ENCODE data around the gene PIF1. TPM values are rescaled to one million over a fixed set of nuclear protein-coding genes. Genes with fewer than 3 reads are reported as not detected.

The PIF1 gene
- total RNA-seq, 5 donors from 2014 or later (not counting 1 experiment from before 2014, with no cell fraction given) = 0.88 to 4.1 (median 1.1) TPM

DNA sequence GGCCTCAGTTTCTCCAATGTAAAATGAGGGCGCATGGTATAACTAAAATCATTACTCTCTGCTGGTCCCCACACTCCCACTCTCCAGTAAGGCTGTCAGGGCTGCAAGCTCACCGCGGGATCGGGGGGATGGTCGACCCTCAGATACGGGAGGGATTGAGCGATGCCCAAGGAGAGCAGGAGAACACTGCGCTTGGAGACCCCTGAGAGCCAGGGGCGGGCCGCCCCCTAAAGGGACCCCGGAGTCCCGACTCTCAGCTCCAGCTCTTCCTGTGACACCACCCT, 15.6 kb upstream of the PIF1 start:
- H3K36me3 ChIP-seq (ENCODE audit: control insufficient read depth in 2 of 2, extremely low read depth in 1 of 2, insufficient read depth in 1 of 2, low read length in 1 of 2) = peaks cover 0 to 5% of the 10 kb centered on the region in 2 donors
- 12% methylated on average over 7 of the region's 12 CpGs for WGBS (ENCODE audit: insufficient coverage)
- Mint-ChIP-seq H3K4me1 (peaks cover 78 to 87% (median 83%) of the 10 kb centered on the region in 3 donors), H3K9me3 (no peaks in the 10 kb centered on the region), H3K27ac (peak overlapping the region; percentile 82 to 84), H3K36me3 (no peaks in the 10 kb centered on the region), H3K4me3 (peak overlapping the region; percentile 72 to 94 (median 76)), H3K27me3 (no peaks in the 10 kb centered on the region)
- DNase-seq (no peak), ATAC-seq (replicated peaks in 1 of 4) (no peak)
- H3K4me1 ChIP-seq (ENCODE audit: control insufficient read depth in 1 of 2, extremely low read depth in 1 of 2, insufficient read depth in 2 of 2, low read length in 2 of 2) = peaks cover 15 to 74% of the 10 kb centered on the region in 2 experiments
- ChIA-PET POLR2A (interaction anchor here (0.5 to 2.1 kb wide), 4 partner anchors 40 to 1052 kb away, joined by 3 to 8 read pairs (median 5); no protein-coding TSS in a partner anchor), CTCF (interaction anchor here (0.5 to 2.3 kb wide), 5 partner anchors 41 to 344 kb away, joined by 3 to 16 read pairs (median 4); partner anchors contain the start of gene CLPX (in 1 of the 2))
- H3K9me3 ChIP-seq = no peaks in the 10 kb centered on the region
- peak overlapping the region; percentile 63 for H3K27ac ChIP-seq (ENCODE audit: low read length)
- peak overlapping the region; percentile 61 to 79 for H3K4me3 ChIP-seq (ENCODE audit: control insufficient read depth in 1 of 2, extremely low read depth in 1 of 2, low read length in 1 of 2)
- H3K27me3 ChIP-seq (replicated peaks in 1 of 2; ENCODE audit: control insufficient read depth in 2 of 2, extremely low read depth in 1 of 2, insufficient read depth in 2 of 2, low read length in 1 of 2) = no peaks in the 10 kb centered on the region

DNA sequence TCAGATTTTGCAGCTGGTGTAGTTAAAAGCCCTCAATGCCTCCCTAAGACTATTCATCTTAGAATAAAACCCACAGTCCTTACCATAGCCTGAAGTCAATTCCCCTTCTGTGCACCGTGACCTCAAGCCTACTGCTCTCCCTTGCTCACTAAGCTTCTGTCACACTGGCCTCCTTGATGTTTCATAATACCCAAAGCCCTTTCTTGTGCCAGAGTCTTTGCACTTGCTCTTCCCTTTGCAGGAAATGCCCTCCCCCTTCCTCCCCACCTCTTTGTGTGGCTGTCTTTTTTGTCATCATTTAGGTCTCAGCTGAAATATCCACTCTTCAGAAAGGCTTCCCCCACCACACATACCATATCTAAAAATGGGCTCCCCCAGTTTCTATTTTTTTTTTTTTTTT, 12.1 kb upstream of the PIF1 start:
- Mint-ChIP-seq H3K36me3 (no peaks in the 10 kb centered on the region), H3K4me3 (peak overlapping the region in 2 of 3 donors; percentile 17 to 67), H3K9me3 (no peaks in the 10 kb centered on the region), H3K27me3 (no peaks in the 10 kb centered on the region), H3K27ac (peak overlapping the region; percentile 83 to 88), H3K4me1 (peaks cover 50 to 65% (median 59%) of the 10 kb centered on the region in 3 donors)
- ChIA-PET POLR2A (interaction anchor here (0.7 to 0.8 kb wide), 3 partner anchors 16 to 1239 kb away, joined by 3 to 15 read pairs (median 4); no protein-coding TSS in a partner anchor), CTCF (interaction anchor here (0.6 to 1.8 kb wide), 10 partner anchors 12 to 442 kb away, joined by 3 to 12 read pairs (median 4); partner anchors contain the start of gene PIF1 (in 1 of the 2))
- Histone ChIP-seq H3K9me3 (no peaks in the 10 kb centered on the region), H3K36me3 (ENCODE audit: control insufficient read depth in 2 of 2, extremely low read depth in 1 of 2, insufficient read depth in 1 of 2, low read length in 1 of 2) (no peaks in the 10 kb centered on the region), H3K27me3 (replicated peaks in 1 of 2; ENCODE audit: control insufficient read depth in 2 of 2, extremely low read depth in 1 of 2, insufficient read depth in 2 of 2, low read length in 1 of 2) (no peaks in the 10 kb centered on the region), H3K27ac (ENCODE audit: low read length) (peak overlapping the region; percentile 51), H3K4me1 (ENCODE audit: control insufficient read depth in 1 of 2, extremely low read depth in 1 of 2, insufficient read depth in 2 of 2, low read length in 2 of 2) (peaks cover 19 to 49% of the 10 kb centered on the region in 2 experiments), H3K4me3 (ENCODE audit: control insufficient read depth in 1 of 2, extremely low read depth in 1 of 2, low read length in 1 of 2) (no peak overlapping the region)
- DNase-seq (peak in 31 of 35 experiments; percentile 30 to 71 (median 50)), ATAC-seq (replicated peaks in 1 of 4) (peak; percentile 6 to 41 (median 16))
- 0% methylated on average over 1 of the region's 1 CpG for WGBS (ENCODE audit: insufficient coverage)

DNA sequence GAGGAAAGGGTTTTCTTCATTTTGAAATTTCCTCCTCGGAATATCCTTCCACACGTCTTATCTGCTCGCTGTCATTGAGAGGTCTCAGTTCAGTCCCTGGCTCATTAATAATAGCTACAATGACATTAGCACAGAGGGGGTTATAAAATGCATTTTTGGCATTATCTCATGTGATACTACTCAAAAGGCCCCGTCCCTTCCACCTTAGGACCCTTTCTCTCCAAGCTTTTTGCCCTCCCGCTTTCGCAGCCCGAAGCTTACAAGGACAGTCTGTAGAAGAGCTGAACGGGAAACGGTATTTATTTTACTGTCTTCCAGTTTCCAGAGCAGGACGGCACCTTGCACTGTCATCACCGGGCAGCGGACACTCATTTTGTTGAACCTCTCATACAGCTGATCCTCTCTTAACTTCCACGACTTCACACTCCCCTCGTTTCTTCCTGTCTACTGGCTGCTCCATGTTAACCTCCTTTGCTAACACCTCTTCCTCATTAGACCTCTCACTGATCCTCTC, 10.6 kb upstream of the PIF1 start:
- H3K4me1 ChIP-seq (ENCODE audit: control insufficient read depth in 1 of 2, extremely low read depth in 1 of 2, insufficient read depth in 2 of 2, low read length in 2 of 2) = peaks cover 19 to 43% of the 10 kb centered on the region in 2 experiments
- POLR2A ChIA-PET = interaction anchor here in 1 of 2 donors (0.6 to 1.0 kb wide), 2 partner anchors 52 to 56 kb away, joined by 3 read pairs; no protein-coding TSS in a partner anchor
- H3K9me3 Mint-ChIP-seq = no peaks in the 10 kb centered on the region
- no peaks in the 10 kb centered on the region for H3K36me3 Mint-ChIP-seq
- no peak for DNase-seq
- 89% methylated on average over 10 of the region's 14 CpGs for WGBS (ENCODE audit: insufficient coverage)
- H3K36me3 ChIP-seq (ENCODE audit: control insufficient read depth in 2 of 2, extremely low read depth in 1 of 2, insufficient read depth in 1 of 2, low read length in 1 of 2) = no peaks in the 10 kb centered on the region
- no peaks in the 10 kb centered on the region for H3K27me3 Mint-ChIP-seq
- no peaks in the 10 kb centered on the region for H3K9me3 ChIP-seq
- peaks cover 49 to 58% (median 55%) of the 10 kb centered on the region in 3 donors for H3K4me1 Mint-ChIP-seq
- H3K4me3 Mint-ChIP-seq = peak overlapping the region; percentile 40 to 59 (median 55)
- H3K27ac ChIP-seq (ENCODE audit: low read length) = peak overlapping the region; percentile 21
- H3K27ac Mint-ChIP-seq = peak overlapping the region; percentile 73 to 85
- CTCF ChIA-PET = interaction anchor here (0.6 to 4.1 kb wide), 8 partner anchors 11 to 105 kb away, joined by 3 to 42 read pairs (median 4); partner anchors contain the start of gene PIF1 (in 1 of the 2)
- no peak for ATAC-seq (replicated peaks in 1 of 4)
- H3K27me3 ChIP-seq (replicated peaks in 1 of 2; ENCODE audit: control insufficient read depth in 2 of 2, extremely low read depth in 1 of 2, insufficient read depth in 2 of 2, low read length in 1 of 2) = no peaks in the 10 kb centered on the region
- H3K4me3 ChIP-seq (ENCODE audit: control insufficient read depth in 1 of 2, extremely low read depth in 1 of 2, low read length in 1 of 2) = no peak overlapping the region

- Mint-ChIP-seq H3K4me3 (no peak overlapping the region), H3K4me1 (peaks cover 29 to 41% (median 36%) of the 10 kb centered on the region in 3 donors), H3K9me3 (no peaks in the 10 kb centered on the region), H3K36me3 (no peaks in the 10 kb centered on the region), H3K27ac (no peak overlapping the region), H3K27me3 (no peaks in the 10 kb centered on the region)
- Histone ChIP-seq H3K4me1 (ENCODE audit: control insufficient read depth in 1 of 2, extremely low read depth in 1 of 2, insufficient read depth in 2 of 2, low read length in 2 of 2) (peaks cover 17 to 36% of the 10 kb centered on the region in 2 experiments), H3K27ac (ENCODE audit: low read length) (no peak overlapping the region), H3K36me3 (ENCODE audit: control insufficient read depth in 2 of 2, extremely low read depth in 1 of 2, insufficient read depth in 1 of 2, low read length in 1 of 2) (no peaks in the 10 kb centered on the region), H3K27me3 (replicated peaks in 1 of 2; ENCODE audit: control insufficient read depth in 2 of 2, extremely low read depth in 1 of 2, insufficient read depth in 2 of 2, low read length in 1 of 2) (no peaks in the 10 kb centered on the region), H3K9me3 (no peaks in the 10 kb centered on the region), H3K4me3 (ENCODE audit: control insufficient read depth in 1 of 2, extremely low read depth in 1 of 2, low read length in 1 of 2) (no peak overlapping the region)
- CTCF ChIA-PET = interaction anchor here (0.6 to 4.1 kb wide), 3 partner anchors 55 to 352 kb away, joined by 3 to 42 read pairs (median 5); no protein-coding TSS in a partner anchor
- ATAC-seq (replicated peaks in 1 of 4) = no peak
- POLR2A ChIA-PET = interaction anchor here in 1 of 2 donors (0.6 kb wide), 1 partner anchor 467 kb away, joined by 6 read pairs; no protein-coding TSS in a partner anchor
- no CpG with 5 or more reads among the region's 4 CpGs for WGBS (ENCODE audit: insufficient coverage)
- no peak for DNase-seq
Measured at GRCh38 chr15:64833690-64834089, 8.2 kb upstream of the PIF1 start.

DNA sequence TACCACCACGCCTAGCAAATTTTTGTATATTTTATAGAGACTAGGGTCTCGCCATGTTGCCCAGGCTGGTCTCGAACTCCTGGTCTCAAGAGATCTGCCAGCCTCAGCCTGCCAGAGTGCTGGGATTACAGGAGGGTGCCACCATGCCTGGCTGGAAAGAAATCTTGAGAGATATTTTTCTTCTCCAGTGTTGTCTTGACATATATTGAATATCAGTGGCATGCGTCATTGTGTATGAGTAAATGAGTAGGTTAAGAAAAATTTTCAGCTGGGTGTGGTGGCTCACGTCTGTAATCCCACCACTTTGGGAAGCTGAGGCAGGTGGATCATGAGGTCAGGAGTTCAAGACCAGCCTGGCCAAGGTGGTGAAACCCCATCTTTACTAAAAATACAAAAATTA, 3.5 kb upstream of the PIF1 start:
- 94% methylated on average over 2 of the region's 5 CpGs for WGBS (ENCODE audit: insufficient coverage)
- H3K27ac ChIP-seq (ENCODE audit: low read length) = no peak overlapping the region

GRCh38 chr15:64824929-64825430, 467 bp downstream of the PIF1 start:
- POLR2A ChIA-PET = no interaction called here
- Mint-ChIP-seq H3K36me3 (no peaks in the 10 kb centered on the region), H3K4me3 (peak overlapping the region; percentile 72 to 88 (median 84)), H3K4me1 (peaks cover 28 to 37% (median 32%) of the 10 kb centered on the region in 3 donors), H3K27ac (no peak overlapping the region), H3K27me3 (peaks cover 5 to 10% of the 10 kb centered on the region in 2 donors), H3K9me3 (no peaks in the 10 kb centered on the region)
- Histone ChIP-seq H3K27me3 (replicated peaks in 1 of 2; ENCODE audit: control insufficient read depth in 2 of 2, extremely low read depth in 1 of 2, insufficient read depth in 2 of 2, low read length in 1 of 2) (peaks cover 3 to 25% of the 10 kb centered on the region in 2 experiments), H3K4me3 (ENCODE audit: control insufficient read depth in 1 of 2, extremely low read depth in 1 of 2, low read length in 1 of 2) (peak overlapping the region; percentile 52 to 94), H3K4me1 (ENCODE audit: control insufficient read depth in 1 of 2, extremely low read depth in 1 of 2, insufficient read depth in 2 of 2, low read length in 2 of 2) (peaks cover 19 to 34% of the 10 kb centered on the region in 2 experiments), H3K9me3 (no peaks in the 10 kb centered on the region), H3K27ac (ENCODE audit: low read length) (no peak overlapping the region), H3K36me3 (ENCODE audit: control insufficient read depth in 2 of 2, extremely low read depth in 1 of 2, insufficient read depth in 1 of 2, low read length in 1 of 2) (no peaks in the 10 kb centered on the region)
- DNase-seq (peak in 3 of 35 experiments; percentile 16 to 35 (median 18)), ATAC-seq (replicated peaks in 1 of 4) (peak in 3 of 4 experiments; percentile 9 to 22 (median 19))
- CTCF ChIA-PET = interaction anchor here (1.1 to 1.3 kb wide), 5 partner anchors 11 to 70 kb away, joined by 3 to 17 read pairs (median 4); no protein-coding TSS in a partner anchor
- WGBS (ENCODE audit: insufficient coverage) = 0% methylated on average over 11 of the region's 17 CpGs

More for the DNA sequence above, 3.5 kb upstream of the PIF1 start:
- DNase-seq (no peak), ATAC-seq (replicated peaks in 1 of 4) (no peak)
- H3K36me3 ChIP-seq (ENCODE audit: control insufficient read depth in 2 of 2, extremely low read depth in 1 of 2, insufficient read depth in 1 of 2, low read length in 1 of 2) = no peaks in the 10 kb centered on the region
- no peak overlapping the region for H3K27ac Mint-ChIP-seq
- H3K36me3 Mint-ChIP-seq = no peaks in the 10 kb centered on the region
- peaks cover 0 to 3% of the 10 kb centered on the region in 2 donors for H3K27me3 Mint-ChIP-seq
- no peak overlapping the region for H3K4me3 Mint-ChIP-seq
- no peaks in the 10 kb centered on the region for H3K9me3 ChIP-seq
- H3K9me3 Mint-ChIP-seq = no peaks in the 10 kb centered on the region
- ChIA-PET CTCF (no interaction called here), POLR2A (no interaction called here)
- H3K4me1 ChIP-seq (ENCODE audit: control insufficient read depth in 1 of 2, extremely low read depth in 1 of 2, insufficient read depth in 2 of 2, low read length in 2 of 2) = peaks cover 14 to 22% of the 10 kb centered on the region in 2 experiments
- H3K4me1 Mint-ChIP-seq = peaks cover 18 to 28% (median 23%) of the 10 kb centered on the region in 3 donors
- no peak overlapping the region for H3K4me3 ChIP-seq (ENCODE audit: control insufficient read depth in 1 of 2, extremely low read depth in 1 of 2, low read length in 1 of 2)
- H3K27me3 ChIP-seq (replicated peaks in 1 of 2; ENCODE audit: control insufficient read depth in 2 of 2, extremely low read depth in 1 of 2, insufficient read depth in 2 of 2, low read length in 1 of 2) = peaks cover 3 to 13% of the 10 kb centered on the region in 2 experiments
